HTERT RPE-1 (cell line): ENCODE measurements around the gene ZNF622.
"Not testable (repeated sequence)": the region's sequence is repeated elsewhere in the genome, so short reads cannot be mapped to it uniquely, and the experiment has no call there.

Experiments used
- in situ Hi-C: fragments of 300-500 bp; cut with MboI; formaldehyde crosslinking; loops from 4 replicates; pipeline ENCODE4 v1.14.3; 2020; ENCODE audit warnings: low sequenced_read_pairs

Gene ZNF622

GRCh38 chr5:16480821-16481538 is 15.4 kb upstream of the ZNF622 start:
- in situ Hi-C loops: no loop called here

DNA sequence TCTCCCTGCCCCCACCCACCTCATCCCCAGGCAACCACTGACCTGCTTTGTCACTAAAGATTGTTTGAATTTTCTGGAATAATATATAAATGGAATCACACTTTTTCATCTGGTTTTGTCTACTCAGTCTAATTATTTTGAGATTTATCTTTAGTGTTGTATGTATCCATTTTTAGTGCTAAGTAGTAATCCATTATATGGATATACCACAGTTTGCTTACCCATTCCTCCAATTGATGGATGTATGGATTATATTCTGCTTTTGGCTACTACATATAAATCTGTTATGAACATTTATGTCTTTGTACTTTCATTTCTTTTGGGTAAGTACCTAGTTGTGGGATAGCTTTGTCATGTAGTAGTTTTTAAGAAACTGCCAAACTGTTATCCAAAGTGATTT is 14.5 kb upstream of the ZNF622 start:
- in situ Hi-C loops: no loop called here

- in situ Hi-C loops: no loop called here
Measured at GRCh38 chr5:16477541-16477940, 11.9 kb upstream of the ZNF622 start.

GRCh38 chr5:16476417-16476816 is 10.8 kb upstream of the ZNF622 start:
- in situ Hi-C loops: not testable (repeated sequence)

DNA sequence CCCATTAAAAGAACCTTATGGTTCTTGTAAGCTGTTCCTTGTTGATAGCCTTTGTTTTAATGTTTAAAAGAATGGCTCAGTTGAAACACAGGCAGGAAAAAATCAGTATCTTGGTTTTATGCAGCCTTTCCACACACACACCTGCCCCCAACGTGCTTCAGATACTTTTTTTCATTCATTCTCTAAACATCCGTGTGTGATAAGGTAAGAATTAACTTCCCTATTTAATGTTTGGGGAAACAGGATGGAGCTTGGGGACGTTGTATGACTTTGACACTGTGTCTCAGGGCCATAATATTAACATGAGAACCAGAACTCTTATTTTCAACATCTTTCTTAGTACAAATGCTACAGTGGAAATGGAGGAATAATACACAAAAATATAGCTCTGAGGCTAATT is 5.8 kb upstream of the ZNF622 start:
- in situ Hi-C loops: no loop called here

DNA sequence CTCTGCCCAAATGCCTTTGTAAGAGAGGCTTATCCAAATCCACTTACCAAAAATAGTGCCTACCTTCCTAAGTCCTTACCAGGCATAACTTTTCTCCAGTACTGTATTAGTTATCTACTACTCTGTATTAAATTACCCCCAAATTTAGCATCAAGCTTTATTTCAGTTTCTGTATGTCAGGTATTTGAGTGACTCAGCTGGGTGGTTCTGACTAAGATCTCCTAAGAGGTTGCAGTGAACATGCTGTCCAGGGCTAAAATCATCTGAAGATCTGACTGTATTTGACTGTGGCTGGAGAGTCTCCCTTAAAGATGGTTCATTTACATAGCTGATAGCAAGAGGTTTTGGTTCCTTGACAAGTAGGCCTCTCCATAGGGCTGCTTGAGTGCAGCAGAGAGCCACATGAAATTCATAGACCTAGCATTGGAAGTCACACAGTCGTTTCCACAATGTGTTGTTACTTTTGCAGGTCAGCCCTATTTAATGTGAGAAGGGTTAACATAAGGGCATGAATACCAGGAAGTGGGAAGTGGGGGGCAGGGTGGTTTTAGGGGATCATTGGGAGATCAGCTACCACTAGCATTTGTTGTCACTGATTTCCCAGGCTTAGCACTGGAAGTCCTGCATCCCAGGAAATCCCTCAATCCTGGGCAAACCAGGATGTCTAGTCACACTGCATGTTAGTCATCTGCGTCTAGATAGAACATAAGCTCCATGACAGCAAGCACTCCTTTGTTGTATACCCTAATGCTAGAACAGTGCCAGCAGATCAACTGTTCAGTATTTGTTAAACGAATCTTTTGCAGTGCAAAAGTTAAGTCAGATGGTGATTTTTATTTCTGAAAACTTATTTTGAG is 2.0 kb upstream of the ZNF622 start:
- in situ Hi-C loops: no loop called here

GRCh38 chr5:16464664-16465543 is 696 bp downstream of the ZNF622 start:
- in situ Hi-C loops: no loop called here

GRCh38 chr5:16464231-16464630 is 1.4 kb downstream of the ZNF622 start:
- in situ Hi-C loops: no loop called here

DNA sequence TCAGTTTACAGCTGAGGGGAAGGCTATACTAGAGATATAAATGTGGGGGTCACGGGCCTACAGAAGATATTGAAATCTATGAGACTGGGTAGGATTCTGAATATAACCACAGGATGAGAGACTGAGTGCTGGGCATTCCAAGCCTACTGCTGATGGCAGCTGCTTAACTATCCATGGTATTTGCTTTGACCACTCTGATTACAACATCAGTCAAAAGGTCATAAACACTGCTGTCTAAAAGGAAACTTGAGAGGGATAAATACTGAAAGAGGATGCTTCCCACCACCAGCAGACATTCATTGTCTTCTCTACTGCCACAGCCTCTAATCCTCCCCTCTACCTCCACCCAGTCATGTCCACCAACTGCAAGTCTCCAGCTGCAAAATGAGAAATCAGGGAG is 3.8 kb downstream of the ZNF622 start:
- in situ Hi-C loops: no loop called here

GRCh38 chr5:16461026-16461425 is 4.6 kb downstream of the ZNF622 start:
- in situ Hi-C loops: no loop called here

DNA sequence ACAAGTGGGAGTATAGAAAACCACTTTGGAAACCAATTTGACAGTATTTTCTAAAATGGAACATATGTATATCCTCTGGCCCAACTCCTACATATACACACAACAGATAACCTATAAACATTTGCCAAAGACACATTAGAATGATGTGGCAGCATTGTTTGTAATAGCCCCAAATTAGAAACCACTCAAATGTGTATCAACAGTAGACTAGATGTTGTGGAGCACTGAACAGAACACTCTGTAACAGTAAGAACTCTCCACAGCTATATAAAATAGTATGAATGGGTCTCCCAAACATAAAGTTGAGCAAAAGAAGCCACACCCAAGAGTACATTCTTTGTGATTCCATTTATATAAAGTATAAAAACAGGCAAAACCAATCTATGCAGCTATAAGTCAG is 6.1 kb downstream of the ZNF622 start:
- in situ Hi-C loops: no loop called here

- in situ Hi-C loops: no loop called here
Measured at GRCh38 chr5:16457853-16458252, 7.7 kb downstream of the ZNF622 start.

DNA sequence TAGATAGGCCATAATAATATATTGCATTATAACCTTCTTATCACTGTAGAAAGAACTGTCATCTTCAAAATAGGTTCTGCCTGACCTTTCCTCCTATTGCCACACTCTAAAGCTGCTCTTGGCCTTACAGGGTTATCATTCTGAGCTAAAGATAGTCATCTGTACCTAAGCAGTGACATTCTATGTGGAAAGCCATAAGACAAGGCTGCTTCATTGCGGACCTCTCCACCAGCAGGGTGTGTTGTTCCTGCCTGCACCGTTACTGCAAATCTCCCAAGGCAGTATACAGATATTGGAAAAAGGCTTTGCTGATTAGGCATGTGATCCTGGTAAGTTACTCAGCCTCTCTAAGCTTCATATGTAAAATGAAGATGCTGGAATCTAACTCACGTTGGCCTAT is 8.1 kb downstream of the ZNF622 start:
- in situ Hi-C loops: no loop called here

DNA sequence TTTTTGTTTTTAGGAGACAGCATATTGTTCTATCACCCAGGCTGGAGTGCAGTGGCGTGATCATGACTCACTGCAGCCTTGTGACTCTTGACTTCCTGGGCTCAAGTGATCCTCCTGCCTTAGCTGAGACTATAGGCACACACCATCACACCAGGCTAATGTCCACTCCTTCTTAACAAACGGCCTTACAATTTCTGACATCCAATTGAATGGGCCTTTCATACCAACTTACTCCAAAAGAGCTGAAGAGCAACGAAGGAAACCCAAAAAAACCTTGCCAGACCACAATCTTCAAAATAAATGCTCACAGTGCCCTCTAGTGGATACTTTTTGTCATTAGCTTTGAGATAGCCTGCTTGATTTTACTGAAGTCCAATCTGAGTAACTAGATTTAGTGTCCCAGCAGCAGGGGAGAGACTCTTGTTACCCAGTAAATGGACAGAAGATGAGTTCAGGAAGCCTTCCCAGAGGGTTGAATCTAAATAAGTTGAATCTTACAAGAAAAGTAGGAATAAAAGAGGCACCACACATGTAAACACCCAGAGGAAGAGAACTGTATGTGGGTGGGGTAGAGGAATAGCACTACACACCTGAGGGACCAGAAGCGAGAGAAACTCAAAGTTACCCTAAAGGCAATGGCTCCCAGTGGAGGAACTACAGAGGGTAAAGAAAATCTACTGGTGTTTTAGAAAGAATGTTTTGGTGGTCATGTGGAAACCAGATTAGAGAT is 9.3 kb downstream of the ZNF622 start:
- in situ Hi-C loops: no loop called here

GRCh38 chr5:16455668-16456067 is 9.9 kb downstream of the ZNF622 start:
- in situ Hi-C loops: no loop called here

GRCh38 chr5:16454686-16455085 is 10.9 kb downstream of the ZNF622 start:
- in situ Hi-C loops: no loop called here

DNA sequence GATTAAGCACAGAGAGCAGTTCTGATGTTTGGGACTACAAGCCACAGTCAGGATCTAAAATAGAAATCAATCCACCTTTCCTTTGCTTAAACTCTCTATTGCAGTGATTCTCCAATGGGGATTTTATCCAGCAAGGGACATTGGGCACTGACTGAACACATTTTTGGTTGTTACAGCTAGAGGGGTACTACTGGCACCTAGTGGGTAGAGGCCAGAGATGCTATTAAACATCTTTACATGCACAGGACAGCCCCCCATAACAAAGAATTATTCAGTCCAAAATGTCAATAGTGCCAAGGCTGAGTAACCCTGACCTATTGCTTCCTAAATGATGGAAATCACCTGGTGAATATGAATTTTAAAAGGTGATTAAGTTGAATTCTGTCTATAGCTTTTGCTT is 12.0 kb downstream of the ZNF622 start:
- in situ Hi-C loops: no loop called here

DNA sequence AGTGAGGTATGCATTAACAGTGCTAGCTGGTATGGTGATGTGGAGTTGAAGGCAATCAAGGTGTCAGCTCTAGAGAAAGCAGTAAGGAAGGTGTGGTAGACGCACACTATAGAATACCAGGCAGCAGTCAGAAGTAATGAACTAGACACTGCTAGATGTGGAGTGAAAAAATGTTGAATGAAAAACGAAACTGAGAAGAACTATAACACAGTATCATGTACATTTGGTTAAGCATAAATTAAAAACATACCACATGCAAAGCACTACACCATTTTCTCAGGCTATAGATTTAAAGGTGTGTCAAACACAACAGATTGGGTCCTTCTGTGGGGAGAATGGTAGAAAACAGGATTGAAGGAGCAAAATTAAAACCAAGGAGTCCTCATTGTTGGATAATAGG is 15.4 kb downstream of the ZNF622 start:
- in situ Hi-C loops: no loop called here

DNA sequence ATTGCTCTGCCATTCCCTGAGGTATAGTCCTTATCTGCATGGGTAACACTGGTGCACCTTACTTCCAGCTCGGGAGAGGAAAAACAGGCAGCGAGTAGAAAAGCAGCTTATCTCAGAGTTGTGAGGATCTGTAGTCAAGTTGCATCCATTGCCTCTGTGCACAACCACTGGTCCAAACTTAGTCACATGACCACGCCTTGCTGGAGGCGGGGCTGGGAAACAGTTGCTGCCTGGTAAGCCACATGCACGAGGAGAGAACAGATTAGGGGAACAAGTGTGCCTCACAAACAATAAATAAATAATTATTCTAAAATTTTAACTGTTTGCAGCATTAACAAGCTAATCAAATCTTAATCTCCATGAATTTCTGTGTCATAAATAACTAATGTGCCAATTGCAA is 18.6 kb downstream of the ZNF622 start:
- in situ Hi-C loops: no loop called here

DNA sequence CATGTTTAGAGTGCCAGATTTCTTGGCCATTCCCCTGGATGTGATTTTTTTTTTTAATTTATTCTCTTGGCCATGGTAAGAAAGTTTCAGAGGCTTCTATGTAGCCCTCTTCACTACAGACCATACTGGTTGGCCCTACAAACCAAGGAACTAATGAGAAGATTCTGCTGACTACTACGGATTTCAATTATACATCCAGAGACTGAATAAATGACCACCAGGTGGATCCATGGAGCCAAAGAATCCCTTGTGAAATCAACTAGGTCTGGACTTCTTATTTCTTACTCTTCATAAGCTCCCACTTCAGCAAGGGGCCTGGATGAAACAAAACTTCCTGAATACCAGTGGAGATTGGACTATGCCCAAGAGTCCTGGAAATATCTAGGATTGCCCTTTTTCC is 27.6 kb downstream of the ZNF622 start:
- in situ Hi-C loops: no loop called here
